Measurements from ENCODE around the gene RIN3.

RIN3 gene

GRCh38 chr14:92680781-92681650 is 167.4 kb downstream of the RIN3 start:
- DNase-seq (ENCODE audit: low spot score), result peak; percentile 83
- TF ChIP-seq, protein P1, sequence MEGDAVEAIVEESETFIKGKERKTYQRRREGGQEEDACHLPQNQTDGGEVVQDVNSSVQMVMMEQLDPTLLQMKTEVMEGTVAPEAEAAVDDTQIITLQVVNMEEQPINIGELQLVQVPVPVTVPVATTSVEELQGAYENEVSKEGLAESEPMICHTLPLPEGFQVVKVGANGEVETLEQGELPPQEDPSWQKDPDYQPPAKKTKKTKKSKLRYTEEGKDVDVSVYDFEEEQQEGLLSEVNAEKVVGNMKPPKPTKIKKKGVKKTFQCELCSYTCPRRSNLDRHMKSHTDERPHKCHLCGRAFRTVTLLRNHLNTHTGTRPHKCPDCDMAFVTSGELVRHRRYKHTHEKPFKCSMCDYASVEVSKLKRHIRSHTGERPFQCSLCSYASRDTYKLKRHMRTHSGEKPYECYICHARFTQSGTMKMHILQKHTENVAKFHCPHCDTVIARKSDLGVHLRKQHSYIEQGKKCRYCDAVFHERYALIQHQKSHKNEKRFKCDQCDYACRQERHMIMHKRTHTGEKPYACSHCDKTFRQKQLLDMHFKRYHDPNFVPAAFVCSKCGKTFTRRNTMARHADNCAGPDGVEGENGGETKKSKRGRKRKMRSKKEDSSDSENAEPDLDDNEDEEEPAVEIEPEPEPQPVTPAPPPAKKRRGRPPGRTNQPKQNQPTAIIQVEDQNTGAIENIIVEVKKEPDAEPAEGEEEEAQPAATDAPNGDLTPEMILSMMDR (conservative IDR thresholded peaks at IDR 0.05; ENCODE audit: low read depth), result peak; percentile 91
- POLR2A ChIA-PET (ENCODE audit: low non-redundant PET), result no interaction called here
- CTCF ChIA-PET, result interaction anchor here (0.5 to 1.4 kb wide), 7 partner anchors 11 to 559 kb away, joined by 3 to 5 read pairs (median 3); no protein-coding TSS in a partner anchor
- no peak overlapping the region for H3K27ac ChIP-seq

- ChIA-PET POLR2A (ENCODE audit: low non-redundant PET) (no interaction called here), CTCF (interaction anchor here (0.5 to 0.8 kb wide), 5 partner anchors 14 to 709 kb away, joined by 3 to 8 read pairs (median 4); no protein-coding TSS in a partner anchor)
- no peak for DNase-seq (ENCODE audit: low spot score)
- no peak overlapping the region for H3K27ac ChIP-seq
- TF ChIP-seq, protein P1 (conservative IDR thresholded peaks at IDR 0.05; ENCODE audit: low read depth), result no peak
These were observed 169.5 kb downstream of the RIN3 start for GRCh38 chr14:92683041-92683440.

DNA sequence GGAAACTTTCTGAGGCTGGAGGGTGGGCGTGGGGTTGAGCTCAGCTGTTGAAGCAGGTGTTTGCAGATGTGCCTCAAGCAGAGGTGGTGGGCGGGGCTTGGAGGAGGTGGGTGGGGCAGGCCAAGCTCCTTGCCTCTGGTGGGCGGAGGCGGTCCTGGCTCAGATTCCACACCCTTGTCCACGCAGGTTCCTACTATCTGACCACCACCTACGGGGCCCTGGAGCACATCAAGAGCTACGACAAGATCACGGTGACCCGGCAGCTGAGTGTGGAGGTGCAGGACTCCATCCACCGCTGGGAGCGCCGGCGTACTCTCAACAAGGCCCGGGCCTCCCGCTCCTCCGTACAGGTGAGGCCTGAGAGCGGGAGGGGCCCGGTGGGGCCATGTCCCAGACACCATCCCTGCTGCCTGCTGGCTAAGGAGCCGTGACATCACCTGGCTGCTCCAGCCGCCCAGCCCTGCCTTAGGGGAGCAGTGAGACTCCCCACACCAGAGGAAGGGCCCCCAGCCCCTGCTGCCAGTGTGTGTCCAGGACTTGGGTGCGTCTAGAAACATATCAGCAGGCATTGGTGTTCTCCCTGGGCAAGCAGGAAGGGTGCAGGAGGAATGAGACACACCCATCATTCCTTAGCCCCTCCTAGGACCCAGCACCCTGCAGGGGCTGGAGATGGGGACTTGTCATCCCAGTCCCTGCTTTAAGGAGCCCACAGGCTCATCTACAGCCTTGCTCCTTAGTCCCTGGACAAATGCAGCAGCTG is 171.4 kb downstream of the RIN3 start:
- TF ChIP-seq, protein P1 (conservative IDR thresholded peaks at IDR 0.05; ENCODE audit: low read depth), result no peak
- H3K27ac ChIP-seq, result no peak overlapping the region
- ChIA-PET CTCF (interaction anchor here (0.6 to 0.9 kb wide), 2 partner anchors 15 to 99 kb away, joined by 3 to 7 read pairs; no protein-coding TSS in a partner anchor), POLR2A (ENCODE audit: low non-redundant PET) (no interaction called here)
- no peak for DNase-seq (ENCODE audit: low spot score)

GRCh38 chr14:92685784-92686355 is 172.3 kb downstream of the RIN3 start:
- CTCF ChIA-PET, result interaction anchor here (0.6 to 1.5 kb wide), 8 partner anchors 9 to 547 kb away, joined by 3 to 8 read pairs (median 4); no protein-coding TSS in a partner anchor
- no peak overlapping the region for H3K27ac ChIP-seq
- POLR2A ChIA-PET (ENCODE audit: low non-redundant PET), result no interaction called here
- TF ChIP-seq, protein P1 (conservative IDR thresholded peaks at IDR 0.05; ENCODE audit: low read depth), result no peak
- DNase-seq (ENCODE audit: low spot score), result no peak

GRCh38 chr14:92686411-92686899 is 172.9 kb downstream of the RIN3 start:
- POLR2A ChIA-PET (ENCODE audit: low non-redundant PET), result no interaction called here
- no peak overlapping the region for H3K27ac ChIP-seq
- no peak for DNase-seq (ENCODE audit: low spot score)
- CTCF ChIA-PET, result interaction anchor here (0.5 to 1.8 kb wide), 25 partner anchors 9 to 554 kb away, joined by 3 to 10 read pairs (median 4); no protein-coding TSS in a partner anchor
- TF ChIP-seq, protein P1 (conservative IDR thresholded peaks at IDR 0.05; ENCODE audit: low read depth), result no peak
